Neuronal stem cell (in vitro differentiated cells): ENCODE measurements around the gene KLK11.

ENCODE experiments used
- DNase-seq: peaks from one replicate; pipeline ENCODE4 v3.0.0-alpha.2; 2013; ENCODE audit warnings: low spot score
- H2AFZ ChIP-seq: one replicate; pipeline ENCODE4 v1.6.1; 2013; ENCODE audit warnings: mild to moderate bottlenecking, low read length, inconsistent platforms
- H2AK5ac ChIP-seq: 2 replicates; pipeline ENCODE4 v1.6.1; 2013; ENCODE audit warnings: low read depth, mild to moderate bottlenecking, inconsistent platforms, low read length, moderate library complexity, mixed read lengths
- H2BK120ac ChIP-seq: 2 replicates; pipeline ENCODE4 v1.6.1; 2013; ENCODE audit warnings: low read depth, mild to moderate bottlenecking, inconsistent platforms, low read length, moderate library complexity, mixed read lengths
- H2BK12ac ChIP-seq: one replicate; pipeline ENCODE4 v1.6.1; 2013; ENCODE audit warnings: low read length, inconsistent platforms
- H2BK15ac ChIP-seq: 2 replicates; pipeline ENCODE4 v1.6.1; 2013; ENCODE audit warnings: mild to moderate bottlenecking, low read length, inconsistent platforms, mixed read lengths
- H2BK5ac ChIP-seq: one replicate; pipeline ENCODE4 v1.6.1; 2013; ENCODE audit warnings: inconsistent platforms, mild to moderate bottlenecking, low read length, moderate library complexity
- H3K14ac ChIP-seq: one replicate; pipeline ENCODE4 v1.6.1; 2013; ENCODE audit warnings: low read length, inconsistent platforms
- H3K18ac ChIP-seq: 2 replicates; pipeline ENCODE4 v1.6.1; 2013; ENCODE audit warnings: low read length, inconsistent platforms
- H3K23ac ChIP-seq: 2 replicates; pipeline ENCODE4 v1.6.1; 2013; ENCODE audit warnings: low read depth, mild to moderate bottlenecking, mixed read lengths, low read length, inconsistent platforms; ENCODE audit not compliant: poor library complexity
- H3K27ac ChIP-seq: replicated peaks from 3 replicates; pipeline ENCODE4 v1.5.1; 2013; ENCODE audit warnings: low read length, inconsistent platforms
- H3K27me3 ChIP-seq, 3 experiments: 2 replicates each; pipeline ENCODE4 v1.6.1; 2013; ENCODE audit warnings: low read length in 3 of 3, mild to moderate bottlenecking in 2 of 3, inconsistent platforms in 1 of 3, low read depth in 1 of 3, mixed read lengths in 1 of 3, moderate library complexity in 1 of 3; ENCODE audit not compliant: control insufficient read depth in 3 of 3, insufficient read depth in 3 of 3
- H3K36me3 ChIP-seq, 2 donors: replicated peaks in 1 of 2; 2 replicates each; pipeline ENCODE4 v1.6.1; 2013; ENCODE audit warnings: low read length in 2 of 2; ENCODE audit not compliant: control insufficient read depth in 2 of 2, insufficient read depth in 2 of 2
- H3K4ac ChIP-seq: 2 replicates; pipeline ENCODE4 v1.6.1; 2013; ENCODE audit warnings: inconsistent platforms, mild to moderate bottlenecking, low read length, moderate library complexity
- H3K4me1 ChIP-seq, 2 donors: 1 replicate in 1 of 2; 2 replicates in 1 of 2; pipeline ENCODE4 v1.6.1; 2013; ENCODE audit warnings: low read length in 2 of 2, low read depth in 1 of 2; ENCODE audit not compliant: control insufficient read depth in 2 of 2, insufficient read depth in 1 of 2
- H3K4me2 ChIP-seq: one replicate; pipeline ENCODE4 v1.6.1; 2013; ENCODE audit warnings: mild to moderate bottlenecking, low read length, inconsistent platforms; ENCODE audit not compliant: insufficient read depth, poor library complexity, severe bottlenecking
- H3K4me3 ChIP-seq, 2 donors: 2 replicates each; pipeline ENCODE4 v1.5.1; 2013; ENCODE audit warnings: low read length in 2 of 2, mild to moderate bottlenecking in 2 of 2, inconsistent platforms in 1 of 2, moderate library complexity in 1 of 2
- H3K79me1 ChIP-seq: one replicate; pipeline ENCODE4 v1.6.1; 2013; ENCODE audit warnings: low read depth, mild to moderate bottlenecking, inconsistent platforms, low read length, moderate library complexity
- H3K9ac ChIP-seq: one replicate; pipeline ENCODE4 v1.6.1; 2013; ENCODE audit warnings: mild to moderate bottlenecking, low read depth, low read length, inconsistent platforms; ENCODE audit not compliant: poor library complexity
- H3K9me3 ChIP-seq, 2 donors: replicated peaks in 1 of 2; 2 replicates each; pipeline versions ENCODE3 to v1.6.1; 2013; ENCODE audit warnings: low read length in 2 of 2, mild to moderate bottlenecking in 2 of 2, inconsistent platforms in 1 of 2, low read depth in 1 of 2, mixed read lengths in 1 of 2, moderate library complexity in 1 of 2; ENCODE audit not compliant: control insufficient read depth in 2 of 2, insufficient read depth in 1 of 2
- H4K8ac ChIP-seq: one replicate; pipeline ENCODE4 v1.6.1; 2013; ENCODE audit warnings: low read depth, mild to moderate bottlenecking, inconsistent platforms, low read length, moderate library complexity
- H4K91ac ChIP-seq: one replicate; pipeline ENCODE4 v1.6.1; 2013; ENCODE audit warnings: low read length, low read depth, mild to moderate bottlenecking, inconsistent platforms; ENCODE audit not compliant: poor library complexity
- WGBS, 2 donors: extraction: QIAGEN DNeasy Blood & Tissue Kit; methylation state at CpG; one replicate each; pipeline ENCODE4 v1.1.7; 2013; ENCODE audit warnings: missing lambda C conversion rate in 2 of 2, mixed read lengths in 1 of 2; ENCODE audit not compliant: insufficient read length in 2 of 2, insufficient replicate concordance in 1 of 2; ENCODE audit errors: extremely low coverage in 2 of 2; 5-methylcytosine and 5-hydroxymethylcytosine counted together

The KLK11 gene

DNA sequence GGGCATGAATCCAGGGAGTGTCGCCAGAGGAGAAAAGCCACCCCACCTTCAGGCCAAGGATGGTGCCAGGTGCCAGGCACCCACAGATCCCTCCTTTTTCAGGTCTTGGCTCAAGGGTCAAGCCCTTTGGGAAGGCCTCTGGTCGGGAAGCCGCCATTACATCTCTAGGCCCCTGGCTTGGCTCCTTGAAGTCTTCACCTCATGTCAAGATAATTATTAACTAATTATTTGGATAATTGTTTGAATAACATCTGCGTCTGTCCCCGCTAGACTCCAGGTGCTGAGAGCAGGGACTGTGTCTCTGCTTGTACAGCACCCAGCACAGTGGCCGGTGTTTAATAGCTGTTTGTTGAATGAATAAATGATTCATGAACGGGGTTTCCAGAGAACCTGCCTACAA, 37.2 kb upstream of the KLK11 start:
- Histone ChIP-seq H3K27ac (no peak overlapping the region), H2BK5ac (no peak overlapping the region), H3K23ac (no peak overlapping the region), H3K79me1 (no peaks in the 10 kb centered on the region), H3K9me3 (no peaks in the 10 kb centered on the region), H2BK12ac (no peak overlapping the region), H2AK5ac (no peak overlapping the region), H2BK15ac (no peak overlapping the region), H3K4me1 (peaks cover 3% of the 10 kb centered on the region in 2 donors), H2BK120ac (no peak overlapping the region), H3K4ac (no peak overlapping the region), H2AFZ (no peak overlapping the region), H3K27me3 (peaks cover 0 to 32% (median 17%) of the 10 kb centered on the region in 3 experiments), H4K91ac (no peak overlapping the region), H3K9ac (no peak overlapping the region), H3K4me3 (no peak overlapping the region), H3K14ac (no peak overlapping the region), H4K8ac (no peak overlapping the region), H3K36me3 (no peaks in the 10 kb centered on the region), H3K4me2 (no peak overlapping the region), H3K18ac (no peak overlapping the region)
- no CpG with 5 or more reads among the region's 7 CpGs for WGBS, 2 donors
- no peak for DNase-seq

DNA sequence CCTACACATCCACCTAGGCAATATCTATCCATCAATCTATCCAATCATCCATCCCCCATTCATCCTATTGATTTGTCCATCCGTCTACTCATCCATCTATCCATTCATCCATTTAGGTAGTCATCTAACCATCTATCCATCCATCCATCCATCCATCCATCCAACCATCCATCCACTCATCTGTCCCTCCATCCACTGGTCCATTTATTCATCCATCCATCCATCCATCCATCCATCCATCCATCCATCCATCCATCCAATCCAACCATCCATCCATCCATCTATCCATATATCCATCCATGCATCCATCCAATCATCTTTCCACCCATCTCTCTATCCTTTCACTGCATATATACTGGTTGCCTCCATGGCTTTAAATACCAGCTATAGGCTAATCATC, 34.6 kb upstream of the KLK11 start:
- Histone ChIP-seq H3K9ac (no peak overlapping the region), H3K14ac (no peak overlapping the region), H3K36me3 (no peaks in the 10 kb centered on the region), H2BK12ac (no peak overlapping the region), H2BK15ac (no peak overlapping the region), H3K9me3 (no peaks in the 10 kb centered on the region), H4K91ac (no peak overlapping the region), H3K18ac (no peak overlapping the region), H3K79me1 (no peaks in the 10 kb centered on the region), H2BK5ac (no peak overlapping the region), H3K4me1 (peaks cover 3% of the 10 kb centered on the region in 2 donors), H2AFZ (no peak overlapping the region), H3K27me3 (peaks cover 0 to 18% (median 14%) of the 10 kb centered on the region in 3 experiments), H3K4ac (no peak overlapping the region), H3K4me3 (no peak overlapping the region), H3K23ac (no peak overlapping the region), H2BK120ac (no peak overlapping the region), H2AK5ac (no peak overlapping the region), H3K4me2 (no peak overlapping the region), H3K27ac (no peak overlapping the region), H4K8ac (no peak overlapping the region)
- WGBS, 2 donors: no CpG with 5 or more reads among the region's 1 CpG
- DNase-seq: no peak

DNA sequence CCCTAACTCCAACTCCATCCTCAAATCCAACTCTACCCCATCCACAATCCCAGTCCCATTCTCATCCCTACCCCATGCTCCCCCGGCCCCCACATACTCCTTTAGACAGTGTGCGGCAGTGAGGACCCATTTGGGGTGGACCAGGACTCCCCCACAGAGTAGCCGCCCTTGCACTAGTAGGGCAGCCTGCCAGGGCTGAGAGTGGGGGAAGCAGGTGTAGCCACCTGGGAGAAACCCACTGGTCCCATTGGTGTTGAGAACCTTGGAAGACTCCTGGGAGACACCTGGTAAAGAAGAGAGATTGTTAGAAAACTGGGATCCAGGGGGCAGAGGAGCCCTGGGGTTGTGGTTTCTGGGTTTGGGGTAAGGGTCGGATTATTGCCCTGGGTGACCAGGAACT, 33.9 kb upstream of the KLK11 start:
- no peak overlapping the region for H4K91ac ChIP-seq
- H3K27me3 ChIP-seq: peaks cover 0 to 12% (median 8%) of the 10 kb centered on the region in 3 experiments
- no peak overlapping the region for H2AK5ac ChIP-seq
- H4K8ac ChIP-seq: no peak overlapping the region
- H2AFZ ChIP-seq: no peak overlapping the region
- no peak overlapping the region for H3K18ac ChIP-seq
- no peak overlapping the region for H2BK5ac ChIP-seq
- no peaks in the 10 kb centered on the region for H3K9me3 ChIP-seq
- H3K14ac ChIP-seq: no peak overlapping the region
- no peak overlapping the region for H3K9ac ChIP-seq
- no peaks in the 10 kb centered on the region for H3K36me3 ChIP-seq
- no peak overlapping the region for H2BK120ac ChIP-seq
- no peak for DNase-seq
- no CpG with 5 or more reads among the region's 4 CpGs for WGBS, 2 donors
- no peak overlapping the region for H3K4me2 ChIP-seq
- peaks cover 3% of the 10 kb centered on the region in 2 donors for H3K4me1 ChIP-seq
- H3K79me1 ChIP-seq: no peaks in the 10 kb centered on the region
- no peak overlapping the region for H2BK15ac ChIP-seq
- no peak overlapping the region for H3K4ac ChIP-seq
- H3K27ac ChIP-seq: no peak overlapping the region
- no peak overlapping the region for H3K23ac ChIP-seq
- no peak overlapping the region for H2BK12ac ChIP-seq
- no peak overlapping the region for H3K4me3 ChIP-seq

DNA sequence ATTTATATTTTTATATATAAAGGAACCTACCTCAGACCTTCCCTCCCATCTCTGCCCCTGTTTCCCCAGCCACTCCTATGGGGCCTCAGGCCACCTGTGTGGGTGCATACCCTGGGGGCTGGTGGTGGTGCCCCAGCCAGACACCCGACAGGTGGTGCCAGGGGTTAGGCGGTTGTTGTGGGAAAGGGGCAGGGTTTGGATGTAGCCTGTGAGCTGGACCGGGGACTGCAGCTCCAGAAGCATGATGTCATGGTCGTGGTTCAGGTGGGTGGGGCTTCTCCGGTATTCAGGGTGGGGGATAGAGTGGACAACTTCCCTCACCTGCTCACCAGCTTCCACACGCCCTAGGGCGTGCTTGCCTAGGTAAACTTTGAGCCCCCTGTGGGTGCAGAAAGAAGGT, 33.3 kb upstream of the KLK11 start:
- H2BK15ac ChIP-seq: no peak overlapping the region
- H3K14ac ChIP-seq: no peak overlapping the region
- H3K4ac ChIP-seq: no peak overlapping the region
- no peaks in the 10 kb centered on the region for H3K4me1 ChIP-seq
- no peak overlapping the region for H2BK120ac ChIP-seq
- H2AK5ac ChIP-seq: no peak overlapping the region
- H3K9me3 ChIP-seq: no peaks in the 10 kb centered on the region
- H2BK12ac ChIP-seq: no peak overlapping the region
- DNase-seq: no peak
- H3K79me1 ChIP-seq: no peaks in the 10 kb centered on the region
- WGBS, 2 donors: no CpG with 5 or more reads among the region's 7 CpGs
- no peak overlapping the region for H3K23ac ChIP-seq
- H3K4me3 ChIP-seq: no peak overlapping the region
- no peak overlapping the region for H3K4me2 ChIP-seq
- no peaks in the 10 kb centered on the region for H3K36me3 ChIP-seq
- H4K8ac ChIP-seq: no peak overlapping the region
- no peak overlapping the region for H3K9ac ChIP-seq
- H2AFZ ChIP-seq: no peak overlapping the region
- H4K91ac ChIP-seq: no peak overlapping the region
- no peak overlapping the region for H2BK5ac ChIP-seq
- peaks cover 0 to 8% (median 5%) of the 10 kb centered on the region in 3 experiments for H3K27me3 ChIP-seq
- no peak overlapping the region for H3K27ac ChIP-seq
- no peak overlapping the region for H3K18ac ChIP-seq
